Tibial artery (tissue), 4 donors: Measurements from ENCODE around the gene ACAP3.

ENCODE experiments used
- DNase-seq, 2 donors: peaks; one replicate each; pipeline ENCODE4 v3.0.0-alpha.2; 2019
- H3K27ac ChIP-seq, 2 donors: fragments of 200-600 bp; sonication (generic) in 1 of 2; 1 replicate in 1 of 2; 2 replicates in 1 of 2; pipeline ENCODE4 v1.5.1; 2018 to 2019; ENCODE audit warnings: mild to moderate bottlenecking in 1 of 2
- H3K27me3 ChIP-seq, 2 donors: fragments of 200-600 bp; sonication (generic) in 1 of 2; one replicate each; pipeline versions ENCODE4 v1.5.1 to v1.6.0; 2016 to 2019
- H3K36me3 ChIP-seq, 3 donors: fragments of 200-600 bp; sonication (generic) in 2 of 3; one replicate each; pipeline ENCODE4 v1.5.1; 2016 to 2019; ENCODE audit warnings: mild to moderate bottlenecking in 2 of 3
- H3K4me1 ChIP-seq, 4 donors: fragments of 200-600 bp; sonication (generic) in 2 of 4; 1 replicate in 3 of 4; 2 replicates in 1 of 4; pipeline ENCODE4 v1.5.1; 2016 to 2019
- H3K4me3 ChIP-seq, 2 donors: fragments of 200-600 bp; sonication (generic) in 1 of 2; 1 replicate in 1 of 2; 2 replicates in 1 of 2; pipeline ENCODE4 v1.5.1; 2018 to 2019; ENCODE audit warnings: mild to moderate bottlenecking in 2 of 2
- H3K9me3 ChIP-seq, 3 donors: fragments of 200-600 bp; sonication (generic) in 1 of 3; one replicate each; pipeline ENCODE4 v1.5.1; 2016 to 2019
- CTCF ChIP-seq, 2 experiments: fragments of 200-600 bp in 1 of 2; fragments of 450-650 bp in 1 of 2; IDR thresholded peaks; one replicate each; pipeline ENCODE4 v1.5.1; 2017 to 2019; ENCODE audit warnings: antibody characterized with exemption in 2 of 2, mild to moderate bottlenecking in 1 of 2, moderate library complexity in 1 of 2
- intact Hi-C: fragments of 100-400 bp; cut with DNase I; formaldehyde crosslinking; loops from one replicate; pipeline ENCODE4 v1.15.0; 2023; ENCODE audit warnings: low total_unique reads

ACAP3 gene

GRCh38 chr1:1300352-1300739, 7.4 kb downstream of the ACAP3 start:
- DNase-seq: no peak
- TF ChIP-seq CTCF (IDR thresholded peaks at IDR 0.05): no peak
- H3K27me3 ChIP-seq: no peaks in the 10 kb centered on the region
- H3K27ac ChIP-seq: no peak overlapping the region
- peaks cover 3 to 46% (median 18%) of the 10 kb centered on the region in 3 donors for H3K36me3 ChIP-seq
- H3K4me1 ChIP-seq: peaks cover 0 to 18% (median 15%) of the 10 kb centered on the region in 4 donors
- intact Hi-C loops: no loop called here
- H3K4me3 ChIP-seq: no peak overlapping the region
- H3K9me3 ChIP-seq: no peaks in the 10 kb centered on the region

- Histone ChIP-seq H3K4me1 (peaks cover 0 to 13% (median 10%) of the 10 kb centered on the region in 4 donors), H3K4me3 (no peak overlapping the region), H3K27ac (no peak overlapping the region), H3K36me3 (peaks cover 3 to 51% (median 22%) of the 10 kb centered on the region in 3 donors), H3K27me3 (no peaks in the 10 kb centered on the region), H3K9me3 (no peaks in the 10 kb centered on the region)
- no peak for DNase-seq
- TF ChIP-seq CTCF (IDR thresholded peaks at IDR 0.05): no peak
- intact Hi-C loops: no loop called here
Measured at GRCh38 chr1:1299686-1300351, 7.9 kb downstream of the ACAP3 start.

DNA sequence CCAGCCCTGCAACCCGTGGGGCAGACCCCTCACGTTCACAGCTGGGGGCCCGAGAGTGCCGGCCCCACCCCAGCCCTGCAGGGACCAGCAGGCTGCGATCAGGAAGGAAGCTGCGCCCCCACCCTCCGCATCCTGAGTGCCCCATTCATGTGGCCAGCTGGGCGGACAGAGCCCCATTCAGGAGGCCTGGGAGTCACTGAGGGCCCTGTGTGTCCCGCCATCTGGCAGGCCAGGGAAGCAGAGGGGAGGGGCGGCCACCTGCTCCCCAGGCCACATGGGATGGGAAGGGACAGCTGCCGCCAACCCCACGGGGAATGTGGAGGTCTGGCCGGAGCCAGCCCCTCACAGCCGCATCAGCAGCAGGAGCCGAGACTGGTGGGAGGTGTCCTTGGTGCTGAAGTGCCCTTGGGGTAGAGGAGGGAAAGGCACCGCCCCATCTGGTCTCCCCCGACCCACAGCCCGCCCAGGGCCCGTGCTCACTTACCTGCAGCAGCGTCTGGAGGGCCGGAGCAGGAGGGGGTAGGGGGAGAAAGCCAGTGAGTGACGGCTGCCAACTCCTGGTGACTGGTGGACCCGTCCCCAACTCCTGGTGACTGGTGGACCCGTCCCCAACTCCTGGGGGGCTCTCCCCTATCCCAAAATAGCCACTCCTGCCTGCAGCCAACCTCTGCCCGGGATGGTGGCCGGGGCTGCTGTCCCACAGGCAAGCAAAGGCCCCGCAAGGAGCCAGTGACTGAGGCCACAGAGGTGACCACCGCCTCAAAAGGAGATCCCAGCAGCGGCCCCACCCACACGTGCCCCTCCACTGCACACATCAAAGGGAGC, 8.7 kb downstream of the ACAP3 start:
- TF ChIP-seq CTCF (IDR thresholded peaks at IDR 0.05): no peak
- Histone ChIP-seq H3K9me3 (no peaks in the 10 kb centered on the region), H3K36me3 (peaks cover 3 to 59% (median 28%) of the 10 kb centered on the region in 3 donors), H3K4me1 (peaks cover 0 to 5% (median 2%) of the 10 kb centered on the region in 4 donors), H3K4me3 (no peak overlapping the region), H3K27me3 (no peaks in the 10 kb centered on the region), H3K27ac (no peak overlapping the region)
- intact Hi-C loops: no loop called here
- DNase-seq: no peak

DNA sequence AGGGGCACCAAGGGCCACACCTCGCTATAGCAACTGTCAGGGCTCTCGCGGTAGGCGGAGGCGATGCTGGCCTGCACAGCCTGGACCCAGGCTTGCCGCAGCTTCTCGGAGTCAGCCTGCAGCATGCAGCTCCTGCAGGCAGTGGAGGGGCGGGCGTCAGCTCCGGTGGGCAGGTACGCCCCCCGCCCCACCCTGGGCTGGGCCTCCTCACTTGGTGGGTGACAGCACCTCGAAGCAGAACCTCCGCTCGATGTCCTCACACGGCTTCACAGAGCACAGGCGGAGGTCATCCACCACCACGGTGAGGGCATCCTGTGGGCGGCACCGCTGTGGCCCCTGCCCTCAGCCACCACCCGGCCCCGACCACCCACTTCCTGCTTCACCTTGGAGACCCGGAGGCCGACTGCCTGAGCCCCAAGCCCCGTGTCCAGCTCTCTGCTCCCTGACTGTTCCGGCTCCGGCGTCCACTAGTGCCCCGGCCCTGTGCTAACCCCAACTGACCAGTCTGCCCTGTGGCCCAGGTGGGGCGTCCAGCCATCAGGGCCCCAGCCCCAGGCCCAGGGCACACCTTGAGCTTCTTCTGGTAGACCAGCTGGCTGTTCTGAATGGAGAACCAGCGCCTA, 9.8 kb downstream of the ACAP3 start:
- no peak for DNase-seq
- H3K4me3 ChIP-seq: no peak overlapping the region
- H3K27me3 ChIP-seq: no peaks in the 10 kb centered on the region
- H3K36me3 ChIP-seq: peaks cover 3 to 68% (median 28%) of the 10 kb centered on the region in 3 donors
- no peaks in the 10 kb centered on the region for H3K9me3 ChIP-seq
- no peak overlapping the region for H3K27ac ChIP-seq
- no peak for TF ChIP-seq CTCF (IDR thresholded peaks at IDR 0.05)
- no peaks in the 10 kb centered on the region for H3K4me1 ChIP-seq
- intact Hi-C loops: no loop called here

- Histone ChIP-seq H3K9me3 (no peaks in the 10 kb centered on the region), H3K4me1 (peaks cover 0 to 11% (median 1%) of the 10 kb centered on the region in 4 donors), H3K27me3 (peaks cover 0 to 3% of the 10 kb centered on the region in 2 donors), H3K4me3 (no peak overlapping the region), H3K36me3 (peaks cover 3 to 68% (median 28%) of the 10 kb centered on the region in 3 donors), H3K27ac (no peak overlapping the region)
- no peak for TF ChIP-seq CTCF (IDR thresholded peaks at IDR 0.05)
- intact Hi-C loops: no loop called here
- no peak for DNase-seq
Measured at GRCh38 chr1:1296070-1297061, 11.4 kb downstream of the ACAP3 start.
